HepG2 (cell line): Measurements from ENCODE around the gene NFKB2. TPM values are rescaled to one million over a fixed set of nuclear protein-coding genes. Genes with fewer than 3 reads are reported as not detected.

ENCODE experiments used
- CBX2 ChIP-seq, 2 experiments: fragments of 200-600 bp in 1 of 2; sonication (generic); formaldehyde crosslinking in 1 of 2; IDR thresholded peaks; 2 replicates each; pipeline versions ENCODE4 v1.7.0 to v1.8.1; 2018 to 2022; ENCODE audit warnings: low read depth in 2 of 2, low read length in 1 of 2, mild to moderate bottlenecking in 1 of 2, missing genetic modification reagents in 1 of 2
- E2F1 ChIP-seq: sonication (generic); formaldehyde crosslinking; IDR thresholded peaks from 2 replicates; pipeline ENCODE4 v1.5.0; 2020; ENCODE audit warnings: missing genetic modification reagents
- GATAD1 ChIP-seq: IDR thresholded peaks from 2 replicates; pipeline ENCODE4 v1.6.1; 2016; ENCODE audit warnings: missing genetic modification reagents, missing compliant biosample characterization
- GPBP1L1 ChIP-seq: sonication (generic); formaldehyde crosslinking; IDR thresholded peaks from 2 replicates; pipeline ENCODE4 v1.5.0; 2020; ENCODE audit warnings: mild to moderate bottlenecking, missing genetic modification reagents
- HBP1 ChIP-seq: IDR thresholded peaks from 2 replicates; pipeline ENCODE4 v1.6.1; 2016; ENCODE audit warnings: low read depth, control low read depth
- HNRNPL ChIP-seq: fragments of 200-400 bp; formaldehyde crosslinking; IDR thresholded peaks from 2 replicates; pipeline ENCODE4 v1.6.1; 2017; ENCODE audit warnings: mild to moderate bottlenecking, low read depth, low read length
- IKZF4 ChIP-seq: sonication (generic); formaldehyde crosslinking; IDR thresholded peaks from 2 replicates; pipeline ENCODE4 v1.5.1; 2020; ENCODE audit warnings: borderline replicate concordance, mild to moderate bottlenecking, low read depth, missing genetic modification reagents; ENCODE audit errors: not compliant biosample characterization
- NFYC ChIP-seq: IDR thresholded peaks from 2 replicates; pipeline ENCODE4 v1.6.1; 2016; ENCODE audit warnings: missing genetic modification reagents, missing compliant biosample characterization
- PLRG1 ChIP-seq: fragments of 450-650 bp; conservative IDR thresholded peaks from 2 replicates; pipeline ENCODE4 v1.6.1; 2016
- SP4 ChIP-seq: sonication (generic); formaldehyde crosslinking; IDR thresholded peaks from 2 replicates; pipeline ENCODE4 v1.8.1; 2023; ENCODE audit warnings: mild to moderate bottlenecking, missing genetic modification reagents
- SYNCRIP ChIP-seq: fragments of 200-400 bp; formaldehyde crosslinking; IDR thresholded peaks from 2 replicates; pipeline ENCODE4 v1.6.1; 2018; ENCODE audit warnings: mild to moderate bottlenecking, low read depth, low read length; ENCODE audit not compliant: insufficient read depth
- ZBTB33 ChIP-seq: sonication (generic); formaldehyde crosslinking; IDR thresholded peaks from 2 replicates; pipeline ENCODE4 v1.4.0; 2020; ENCODE audit warnings: missing genetic modification reagents
- ZEB1 ChIP-seq: IDR thresholded peaks from 2 replicates; pipeline ENCODE4 v1.6.1; 2012; ENCODE audit warnings: mild to moderate bottlenecking, low read depth, inconsistent platforms; ENCODE audit not compliant: insufficient replicate concordance
- ZFP90 ChIP-seq: sonication (generic); formaldehyde crosslinking; IDR thresholded peaks from 2 replicates; pipeline ENCODE4 v1.8.0; 2022; ENCODE audit warnings: missing genetic modification reagents, mild to moderate bottlenecking, inconsistent platforms, borderline replicate concordance
- ZNF232 ChIP-seq: sonication (generic); formaldehyde crosslinking; IDR thresholded peaks from 2 replicates; pipeline ENCODE4 v1.4.0; 2020; ENCODE audit warnings: missing genetic modification reagents, borderline replicate concordance
- ZNF282 ChIP-seq: fragments of 450-650 bp; IDR thresholded peaks from 2 replicates; pipeline ENCODE4 v1.6.1; 2018; ENCODE audit not compliant: partially characterized antibody
- ZNF317 ChIP-seq: sonication (generic); formaldehyde crosslinking; IDR thresholded peaks from 2 replicates; pipeline ENCODE4 v1.5.0; 2020; ENCODE audit warnings: mild to moderate bottlenecking, missing genetic modification reagents
- ZNF451 ChIP-seq: sonication (generic); formaldehyde crosslinking; IDR thresholded peaks from 2 replicates; pipeline ENCODE4 v1.5.0; 2020; ENCODE audit warnings: mild to moderate bottlenecking, missing genetic modification reagents
- ZNF703 ChIP-seq: sonication (generic); formaldehyde crosslinking; IDR thresholded peaks from 2 replicates; pipeline ENCODE4 v1.5.1; 2020; ENCODE audit warnings: missing genetic modification reagents, mild to moderate bottlenecking, moderate library complexity, borderline replicate concordance
- ZSCAN9 ChIP-seq: IDR thresholded peaks from 2 replicates; pipeline ENCODE4 v1.6.1; 2016; ENCODE audit warnings: borderline replicate concordance
- polyA plus RNA-seq, 8 experiments: library from polyadenylated mRNA; depleted of rRNA in 3 of 8; stranded (reverse) in 7 of 8; unstranded in 1 of 8; fragments of >200 nt; fragmentation: Illumina TruSeq in 4 of 8; extraction: Trizol in 4 of 8; gene quantifications; 2 replicates each; pipeline versions ENCODE4 v1.2.1 to v1.2.3, GENCODE V29; 2011 to 2016; ENCODE audit warnings: low read depth in 4 of 8, missing spikeins in 1 of 8, mixed read lengths in 1 of 8; ENCODE audit not compliant: insufficient read depth in 1 of 8
- total RNA-seq, 5 experiments: library from RNA; depleted of rRNA; stranded (reverse); fragments of >200 nt; fragmentation: Illumina TruSeq; extraction: Trizol; gene quantifications; 2 replicates each; pipeline ENCODE4 v1.2.3, GENCODE V29; 2016; ENCODE audit warnings: low read depth in 1 of 5

NFKB2 gene
- total and polyA plus RNA-seq, 2 of the 13 experiments (the other 11 are each of a cell fraction or from before 2014, with no cell fraction given): 7.7 to 12.5 TPM

GRCh38 chr10:102399217-102400021, 3.9 kb downstream of the NFKB2 start (continued):
- TF ChIP-seq ZBTB33 (CRISPR knock-in tag): peak; percentile 76; the same call in 1 of the 2 replicates
- TF ChIP-seq HBP1 (CRISPR knock-in tag): 0 out of 2 replicates have a peak, but pooled peaks have one; percentile 60
- TF ChIP-seq ZSCAN9: peak; percentile 84; the same call in 1 of the 2 replicates
- TF ChIP-seq ZEB1: no peak
- TF ChIP-seq HNRNPL: no peak
- TF ChIP-seq CBX2 (IDR thresholded peaks at IDR 0.05; ENCODE audit: low read depth, low read length): no peak
- TF ChIP-seq CBX2 (CRISPR knock-in tag; IDR thresholded peaks at IDR 0.05; ENCODE audit: low read depth): no peak
- peak; percentile 73 for TF ChIP-seq ZNF317 (CRISPR knock-in tag)
- peak; percentile 50; the same call in 1 of the 2 replicates for TF ChIP-seq E2F1
- no peak for TF ChIP-seq GPBP1L1 (CRISPR knock-in tag)
- TF ChIP-seq GATAD1: peak; percentile 84
- TF ChIP-seq ZFP90 (CRISPR knock-in tag): no peak
- 0 out of 2 replicates have a peak, but pooled peaks have one; percentile 37 for TF ChIP-seq ZNF451 (CRISPR knock-in tag)
- TF ChIP-seq SYNCRIP: no peak
- no peak for TF ChIP-seq ZNF232 (CRISPR knock-in tag)
- TF ChIP-seq IKZF4 (CRISPR knock-in tag): no peak
- TF ChIP-seq ZNF282: no peak
- TF ChIP-seq NFYC (CRISPR knock-in tag): peak; percentile 59; the same call in 1 of the 2 replicates
- TF ChIP-seq SP4 (CRISPR knock-in tag): peak; percentile 91
- no peak for TF ChIP-seq PLRG1
- no peak for TF ChIP-seq ZNF703 (CRISPR knock-in tag)
